Middle frontal gyrus (tissue), 1 donor: ENCODE results near the gene GFER.

ENCODE experiments used
- DNase-seq: peaks from one replicate; pipeline ENCODE4 v3.0.0-alpha.2; 2015; ENCODE audit warnings: low spot score; ENCODE audit errors: extremely low spot score

The GFER gene

GRCh38 chr16:1990351-1991134, 6.5 kb downstream of the GFER start:
- DNase-seq, result no peak

- no peak for DNase-seq
Observed at GRCh38 chr16:1991135-1991551, 7.2 kb downstream of the GFER start.

- no peak for DNase-seq
Observed at GRCh38 chr16:1991588-1991947, 7.6 kb downstream of the GFER start.

GRCh38 chr16:1991948-1992703, 8.1 kb downstream of the GFER start:
- DNase-seq, result peak; percentile 53

DNA sequence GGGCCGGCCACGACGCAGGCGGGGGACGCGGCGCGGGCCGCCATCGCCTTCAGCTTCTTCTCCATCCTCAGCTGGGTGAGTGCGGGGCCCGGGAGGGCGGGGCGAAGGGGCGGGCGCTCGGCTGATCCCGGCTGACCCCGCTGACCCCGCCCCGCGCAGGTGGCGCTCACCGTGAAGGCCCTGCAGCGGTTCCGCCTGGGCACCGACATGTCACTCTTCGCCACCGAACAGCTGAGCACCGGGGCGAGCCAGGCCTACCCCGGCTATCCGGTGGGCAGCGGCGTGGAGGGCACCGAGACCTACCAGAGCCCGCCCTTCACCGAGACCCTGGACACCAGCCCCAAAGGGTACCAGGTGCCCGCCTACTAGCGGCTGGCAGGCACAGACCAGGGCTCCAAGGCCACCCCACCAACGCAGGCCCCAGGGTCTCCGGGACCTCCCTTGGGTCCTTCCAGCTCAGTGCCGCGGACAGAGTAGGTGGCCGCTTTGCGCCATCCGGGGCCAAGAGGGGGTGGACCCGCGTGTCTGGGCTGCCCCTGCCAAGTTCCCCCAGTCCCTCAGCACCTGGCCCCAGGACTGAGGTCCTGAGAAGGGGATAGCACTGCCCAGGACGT, 8.8 kb downstream of the GFER start:
- DNase-seq, result no peak

DNA sequence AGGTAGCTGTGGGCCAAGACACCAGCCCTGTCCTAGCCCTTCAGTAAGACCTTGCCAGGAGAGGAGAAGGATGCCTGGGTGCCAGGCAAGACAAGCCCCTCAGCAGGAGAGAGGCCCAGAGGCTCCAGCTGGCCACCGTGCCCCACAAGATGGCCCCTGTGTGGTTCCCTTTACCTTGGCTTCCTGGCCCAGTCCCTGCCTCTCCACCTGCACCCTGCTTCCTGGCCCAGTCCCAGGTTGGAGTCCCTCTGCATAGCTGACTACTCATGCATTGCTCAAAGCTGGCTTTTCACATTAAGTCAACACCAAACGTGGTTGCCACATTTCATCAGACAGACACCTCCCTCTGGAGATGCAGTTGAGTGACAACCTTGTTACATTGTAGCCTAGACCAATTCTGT, 9.7 kb downstream of the GFER start:
- no peak for DNase-seq

DNA sequence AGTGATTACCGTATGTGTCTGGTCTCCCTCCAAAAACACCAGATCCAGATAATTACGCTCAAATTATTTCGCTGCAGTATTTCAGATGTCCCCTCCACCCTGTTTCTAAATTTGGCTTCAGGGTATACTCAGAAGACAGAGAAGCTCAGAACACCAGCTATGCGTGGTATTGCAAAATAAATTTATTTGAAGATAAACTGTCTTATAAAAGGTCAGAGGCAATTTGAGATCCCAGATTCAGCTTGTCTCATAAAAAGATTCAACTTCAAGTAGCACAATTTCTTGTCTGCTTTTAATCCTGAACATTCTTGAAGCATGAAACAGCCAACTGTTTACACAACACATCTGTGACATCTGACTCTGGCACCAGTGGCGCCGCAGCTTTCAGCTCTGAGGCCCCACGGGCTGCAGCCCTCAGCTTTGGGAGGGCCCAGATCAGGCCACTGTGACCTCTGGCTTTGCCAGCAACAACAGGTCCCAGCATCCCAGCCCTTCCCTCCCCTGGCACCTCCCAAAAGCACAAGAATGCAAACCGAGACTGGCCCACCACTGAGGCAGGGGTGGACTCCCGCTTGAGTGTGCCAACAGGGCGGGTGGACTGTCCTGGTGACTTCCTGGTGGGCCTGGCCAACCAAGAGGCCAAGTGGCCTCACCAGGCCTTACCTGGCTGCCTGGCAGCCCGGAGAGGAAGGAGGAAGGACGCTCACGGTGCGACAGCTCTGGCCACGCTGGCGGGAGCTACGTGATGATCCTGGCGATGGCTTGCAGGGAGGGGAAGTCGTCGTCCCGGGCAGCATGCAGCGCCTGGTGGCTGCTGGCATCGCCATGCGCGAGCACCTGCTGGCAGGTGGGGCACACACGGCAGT, 13.7 kb downstream of the GFER start:
- no peak for DNase-seq

GRCh38 chr16:1998360-1998835, 14.4 kb downstream of the GFER start:
- no peak for DNase-seq

DNA sequence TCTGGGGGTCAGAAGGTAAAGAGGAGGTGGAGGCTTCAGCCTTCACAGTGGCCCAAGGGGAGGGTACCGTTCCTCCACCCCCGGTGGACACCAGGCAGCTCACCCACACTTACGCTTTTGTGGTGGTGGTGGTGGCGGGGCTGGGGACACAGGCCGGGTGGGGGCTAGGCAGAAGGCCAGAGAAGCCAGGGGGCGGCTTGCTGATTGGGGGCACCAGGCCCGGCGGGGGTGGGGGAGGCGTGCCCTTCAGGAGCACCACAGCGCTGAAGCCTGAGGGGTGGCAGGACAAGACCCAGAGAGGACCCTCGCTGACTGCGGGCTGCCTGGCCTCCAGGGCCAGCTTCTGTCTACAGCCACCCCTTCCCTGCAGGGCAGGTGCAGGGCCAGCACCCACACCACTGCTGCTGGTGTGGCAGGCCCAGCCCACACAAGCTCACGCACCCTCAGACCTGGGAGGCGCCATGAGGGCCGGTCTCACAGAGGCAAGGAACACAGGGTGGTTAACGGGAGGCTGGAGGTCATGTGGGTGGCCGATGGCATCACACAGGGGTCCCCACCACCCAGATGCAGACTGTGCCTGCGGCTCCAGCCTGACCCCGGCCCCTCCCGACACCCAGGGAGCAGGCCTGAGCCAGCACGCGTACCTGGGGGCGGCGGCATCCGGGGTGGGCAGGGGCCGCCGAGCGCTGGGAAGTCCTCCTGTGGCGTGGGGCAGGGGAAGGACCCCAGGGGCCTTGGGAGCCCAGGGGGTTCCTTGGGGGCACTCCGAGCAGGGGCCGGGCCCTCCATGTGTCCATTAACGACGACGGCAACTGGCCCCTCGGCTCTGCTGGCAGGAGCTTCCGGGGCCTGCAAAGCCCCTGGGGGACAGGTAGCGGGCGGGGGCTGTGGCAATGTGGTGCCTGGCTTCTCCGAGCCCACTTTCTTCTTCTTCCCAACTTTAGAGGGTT, 15.1 kb downstream of the GFER start:
- no peak for DNase-seq

- no peak for DNase-seq
Observed at GRCh38 chr16:1999866-2000514, 16.0 kb downstream of the GFER start.

- no peak for DNase-seq
Observed at GRCh38 chr16:2001035-2001434, 17.0 kb downstream of the GFER start.

DNA sequence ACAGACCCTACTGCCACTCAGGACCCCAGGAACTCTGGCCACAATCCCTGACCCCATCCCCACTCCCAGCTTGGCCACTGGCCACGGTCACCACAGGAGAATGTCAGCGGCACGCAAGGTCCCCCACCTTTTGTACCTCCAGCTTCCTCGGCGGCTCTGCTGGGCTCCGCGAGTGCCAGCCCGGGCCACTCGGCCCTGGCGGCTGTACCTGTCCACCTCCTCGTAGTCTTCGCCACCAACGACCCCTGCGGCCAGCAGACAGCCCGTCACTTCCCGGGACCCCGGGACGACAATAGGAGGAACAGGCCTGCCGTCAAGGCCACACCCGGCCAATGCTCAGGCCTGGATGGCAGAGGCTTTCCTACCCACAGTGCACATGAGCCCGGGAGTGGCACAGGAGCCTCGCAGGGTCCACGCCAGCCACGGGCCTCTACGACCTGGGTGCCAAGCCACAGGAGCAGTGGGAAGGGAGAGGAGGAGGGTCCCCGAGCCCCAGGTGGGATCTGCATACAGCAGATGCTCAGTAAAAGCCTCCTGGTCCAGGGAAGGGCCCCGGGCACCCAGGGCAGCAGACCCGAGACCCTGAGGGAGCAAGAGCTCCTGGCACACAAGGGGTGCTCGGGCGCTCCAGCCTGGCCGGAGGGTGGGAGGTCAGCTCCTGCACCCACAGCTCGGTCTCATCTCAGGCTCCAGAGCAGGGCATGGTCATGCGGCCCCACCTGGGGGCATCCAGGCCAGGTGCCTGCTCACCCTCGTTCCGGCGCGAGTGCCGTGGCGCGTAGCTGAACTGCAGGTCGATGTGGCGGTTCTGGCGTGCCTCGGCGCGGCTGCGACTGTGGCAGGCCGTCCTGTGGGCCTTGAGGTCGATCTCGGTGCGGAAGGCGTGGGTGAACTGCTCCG, 17.7 kb downstream of the GFER start:
- no peak for DNase-seq

DNA sequence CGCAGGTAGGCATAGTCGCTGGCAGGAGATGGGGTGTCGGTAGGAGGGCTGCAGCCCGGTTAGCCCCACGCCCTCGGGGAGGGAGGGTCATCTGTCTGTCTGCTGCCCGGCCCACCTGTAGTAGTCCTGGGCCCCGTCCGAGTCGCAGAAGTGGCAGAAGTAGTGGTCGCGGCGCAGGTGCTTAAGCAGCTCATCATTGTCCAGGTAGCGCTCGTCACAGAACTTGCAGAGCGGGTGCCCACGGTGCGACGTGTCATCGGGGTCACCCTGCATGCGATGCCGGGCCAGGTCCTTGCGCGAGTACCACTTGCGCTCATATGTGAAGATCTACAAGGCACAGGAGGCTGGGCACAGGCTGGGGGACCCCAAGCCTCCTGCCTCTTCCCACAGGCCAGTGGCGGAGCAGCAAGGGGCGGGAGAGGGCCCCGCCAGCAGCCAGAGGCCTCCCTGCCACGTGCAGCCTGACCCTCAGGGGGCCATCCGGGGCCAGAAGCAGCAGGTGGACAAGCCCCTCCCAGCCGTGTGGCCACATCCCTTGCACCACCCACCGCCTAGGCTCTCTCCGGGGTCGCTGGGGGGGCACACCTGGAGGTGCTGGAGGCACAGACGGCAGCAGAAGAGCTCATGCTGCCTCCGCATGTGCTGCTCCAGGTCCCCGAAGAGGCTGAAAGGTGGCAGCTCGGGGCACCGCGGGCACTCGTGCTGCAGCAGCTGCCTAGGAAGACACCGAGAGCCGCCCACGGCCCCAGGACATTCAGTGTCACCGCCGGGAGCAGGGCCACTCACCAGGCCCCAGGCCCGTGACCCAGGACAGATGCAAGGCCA, 18.6 kb downstream of the GFER start:
- DNase-seq, result no peak

DNA sequence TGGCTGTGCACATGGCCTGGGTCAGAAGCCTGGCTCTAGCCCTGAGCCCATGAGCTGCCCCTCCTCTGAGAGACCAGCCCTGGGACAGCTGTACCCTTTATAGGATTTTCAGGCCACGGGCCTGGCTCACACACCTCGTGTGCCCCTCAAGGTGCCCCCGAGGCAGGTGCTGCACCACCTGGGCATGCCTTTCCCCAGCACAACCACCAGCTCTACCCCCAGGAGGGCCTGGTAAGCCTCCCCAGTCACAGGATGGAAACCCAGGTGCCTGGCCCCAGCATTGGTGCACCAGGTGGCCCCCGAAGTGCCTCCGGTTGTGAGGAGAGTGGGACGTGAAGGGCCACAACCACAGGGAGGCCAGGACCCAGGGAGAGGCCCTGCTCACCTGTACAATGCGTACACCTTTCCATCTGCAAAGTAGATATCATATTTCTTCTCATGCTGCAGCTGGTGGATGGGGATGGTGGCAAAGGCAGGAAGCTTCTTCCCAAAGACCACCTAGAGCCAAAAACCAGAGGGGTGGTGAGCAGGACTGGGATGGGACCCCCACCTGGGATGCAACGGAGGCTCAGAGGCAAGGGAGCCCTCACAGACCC, 19.3 kb downstream of the GFER start:
- DNase-seq, result no peak

DNA sequence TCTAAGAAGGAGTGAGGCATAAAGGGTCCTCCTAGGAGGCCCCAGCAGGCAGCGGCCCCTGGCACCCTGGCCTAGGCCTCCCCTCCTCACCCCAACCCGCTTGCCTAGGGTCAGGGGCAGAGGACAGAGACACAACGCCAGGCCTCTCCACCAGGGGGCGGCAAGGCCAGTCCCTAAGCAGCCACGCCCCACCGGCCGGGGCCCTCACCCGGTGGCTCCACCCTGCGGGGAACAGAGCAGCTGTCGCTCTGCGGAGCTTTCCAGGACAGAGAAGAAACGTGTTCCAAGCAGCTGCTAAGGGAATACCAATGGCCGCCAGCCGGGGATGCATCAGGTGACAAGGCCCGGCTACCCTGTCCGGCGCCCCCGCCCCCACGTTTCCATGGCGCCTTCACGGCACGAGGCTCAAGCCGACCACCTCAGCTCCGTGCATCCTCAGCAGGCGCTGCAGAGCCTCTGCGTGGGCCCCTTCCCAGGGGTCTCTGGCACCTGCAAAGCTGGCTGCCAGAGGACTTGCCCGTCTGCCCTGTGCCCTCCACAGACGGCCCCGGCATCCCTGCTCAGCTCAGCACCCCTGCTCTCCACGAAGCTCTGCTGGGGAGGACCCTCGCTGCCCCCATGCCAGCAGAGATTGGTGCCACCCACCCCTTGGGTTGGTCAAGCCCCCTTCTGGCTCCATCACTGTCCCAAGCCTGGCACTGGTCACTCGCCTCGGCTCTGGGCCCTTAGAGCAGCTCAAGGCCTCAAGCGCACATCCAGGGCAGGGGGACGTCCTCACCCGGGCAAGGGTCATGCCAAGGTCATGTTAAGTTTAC, 20.0 kb downstream of the GFER start:
- no peak for DNase-seq

GRCh38 chr16:2004795-2005517, 21.0 kb downstream of the GFER start:
- DNase-seq, result no peak
